ENCODE data around the gene GINM1.

GINM1 gene

GRCh38 chr6:149600508-149600907, 34.3 kb downstream of the GINM1 start:
- DNase-seq: no peak

- no peak for DNase-seq
Measured at GRCh38 chr6:149608381-149608982, 42.3 kb downstream of the GINM1 start.

- no peak for DNase-seq
Measured at GRCh38 chr6:149614337-149614736, 48.2 kb downstream of the GINM1 start.

- no peak for DNase-seq
Measured at GRCh38 chr6:149615805-149616204, 49.6 kb downstream of the GINM1 start.

- DNase-seq: no peak
Measured at GRCh38 chr6:149627672-149628071, 61.5 kb downstream of the GINM1 start.

- no peak for DNase-seq
Measured at GRCh38 chr6:149628875-149629510, 62.8 kb downstream of the GINM1 start.

- DNase-seq: no peak
Measured at GRCh38 chr6:149634315-149634714, 68.1 kb downstream of the GINM1 start.

- DNase-seq: no peak
Measured at GRCh38 chr6:149636124-149636523, 69.9 kb downstream of the GINM1 start.

Data from 8988T (cell line).